AG09309 (cell line): ENCODE results near the gene CAMK2D.

Source experiments
- DNase-seq: peaks from one replicate; pipeline ENCODE4 v3.0.0-alpha.2; 2010; ENCODE audit warnings: low read depth
- H3K4me3 ChIP-seq: 2 replicates; pipeline ENCODE4 v1.5.1; 2011; ENCODE audit warnings: mild to moderate bottlenecking, low read depth, low read length, moderate library complexity; ENCODE audit not compliant: control insufficient read depth
- CTCF ChIP-seq: IDR thresholded peaks from 2 replicates; pipeline ENCODE4 v1.5.1; 2011; ENCODE audit warnings: mild to moderate bottlenecking, low read depth, low read length, inconsistent platforms; ENCODE audit not compliant: insufficient read depth, control insufficient read depth; ENCODE audit errors: missing control alignments

Gene CAMK2D

GRCh38 chr4:113666386-113667114 lies 95.0 kb downstream of the CAMK2D start:
- no peak for DNase-seq
- TF ChIP-seq CTCF: no peak
- H3K4me3 ChIP-seq: no peak overlapping the region

GRCh38 chr4:113665036-113665435 lies 96.5 kb downstream of the CAMK2D start:
- no peak for TF ChIP-seq CTCF
- DNase-seq: no peak
- no peak overlapping the region for H3K4me3 ChIP-seq

- TF ChIP-seq CTCF: no peak
- H3K4me3 ChIP-seq: no peak overlapping the region
- no peak for DNase-seq
These were observed 99.0 kb downstream of the CAMK2D start for GRCh38 chr4:113662581-113662980.

GRCh38 chr4:113659127-113659526 lies 102.4 kb downstream of the CAMK2D start:
- no peak for DNase-seq

GRCh38 chr4:113657586-113658233 lies 103.8 kb downstream of the CAMK2D start:
- H3K4me3 ChIP-seq: no peak overlapping the region
- TF ChIP-seq CTCF: no peak
- no peak for DNase-seq

More at GRCh38 chr4:113659127-113659526, 102.4 kb downstream of the CAMK2D start:
- H3K4me3 ChIP-seq: no peak overlapping the region
- TF ChIP-seq CTCF: no peak

- no peak overlapping the region for H3K4me3 ChIP-seq
- no peak for TF ChIP-seq CTCF
These were observed 107.7 kb downstream of the CAMK2D start for GRCh38 chr4:113653871-113654270.

More at GRCh38 chr4:113653871-113654270, 107.7 kb downstream of the CAMK2D start:
- no peak for DNase-seq
